Vagina (tissue), 2 donors: ENCODE measurements around the gene HOXA6. TPM values are rescaled to one million over a fixed set of nuclear protein-coding genes. Genes with fewer than 3 reads are reported as not detected.

Source experiments
- DNase-seq, 2 donors: peaks; one replicate each; pipeline ENCODE4 v3.0.0-alpha.2; 2017; ENCODE audit errors: extremely low spot score in 2 of 2
- H3K27ac ChIP-seq: fragments of 200-600 bp; sonication (generic); one replicate; pipeline ENCODE4 v1.5.1; 2019
- H3K27me3 ChIP-seq: fragments of 200-600 bp; sonication (generic); one replicate; pipeline ENCODE4 v1.5.1; 2019
- H3K36me3 ChIP-seq, 2 donors: fragments of 200-600 bp; sonication (generic); one replicate each; pipeline ENCODE4 v1.5.1; 2017 to 2019
- H3K4me1 ChIP-seq: fragments of 200-600 bp; sonication (generic); one replicate; pipeline ENCODE4 v1.5.1; 2019
- H3K4me3 ChIP-seq, 2 donors: fragments of 200-600 bp; sonication (generic); 1 replicate in 1 of 2; 2 replicates in 1 of 2; pipeline ENCODE4 v1.5.1; 2016 to 2019
- H3K9me3 ChIP-seq: fragments of 200-600 bp; sonication (generic); one replicate; pipeline ENCODE4 v1.5.1; 2019
- CTCF ChIP-seq, 3 experiments: fragments of 450-650 bp in 2 of 3; fragments of 200-600 bp in 1 of 3; sonication (generic) in 1 of 3; IDR thresholded peaks; one replicate each; pipeline ENCODE4 v1.5.1; 2017 to 2019; ENCODE audit warnings: antibody characterized with exemption in 3 of 3, mild to moderate bottlenecking in 2 of 3, moderate library complexity in 2 of 3
- POLR2A ChIP-seq, 2 donors: fragments of 450-650 bp; IDR thresholded peaks; one replicate each; pipeline ENCODE4 v1.6.1; 2017; ENCODE audit warnings: antibody characterized with exemption in 2 of 2, mild to moderate bottlenecking in 2 of 2, moderate library complexity in 2 of 2
- POLR2AphosphoS5 ChIP-seq, 2 donors: sonication (generic); formaldehyde crosslinking; IDR thresholded peaks; one replicate each; pipeline ENCODE4 v1.9.0; 2017; ENCODE audit warnings: antibody characterized with exemption in 2 of 2, mild to moderate bottlenecking in 2 of 2, low read depth in 1 of 2; ENCODE audit not compliant: insufficient read depth in 1 of 2
- intact Hi-C: fragments of 100-400 bp; cut with DNase I; formaldehyde crosslinking; loops from one replicate; pipeline ENCODE4 v1.15.1; 2023
- total RNA-seq: library from RNA; depleted of rRNA; stranded (reverse); fragments of >200 nt; gene quantifications from one replicate; pipeline ENCODE4 v1.2.3, GENCODE V29; 2016

HOXA6 gene
- total RNA-seq, 1 donor from 2014 or later = 1.7 TPM

- Histone ChIP-seq H3K27me3 (no peaks in the 10 kb centered on the region), H3K9me3 (no peaks in the 10 kb centered on the region), H3K4me1 (peaks cover 8% of the 10 kb centered on the region), H3K4me3 (no peak overlapping the region), H3K36me3 (peaks cover 0 to 4% of the 10 kb centered on the region in 2 donors), H3K27ac (no peak overlapping the region)
- TF ChIP-seq CTCF (IDR thresholded peaks at IDR 0.05) (no peak), POLR2AphosphoS5 (IDR thresholded peaks at IDR 0.05; ENCODE audit: insufficient read depth in 1 of 2, low read depth in 1 of 2) (no peak), POLR2A (IDR thresholded peaks at IDR 0.05) (no peak)
- no peak for DNase-seq
- intact Hi-C loops = no loop called here
Measured at GRCh38 chr7:27138985-27139333, 8.6 kb downstream of the HOXA6 start.

GRCh38 chr7:27138472-27138871 is 9.1 kb downstream of the HOXA6 start:
- Histone ChIP-seq H3K27ac (no peak overlapping the region), H3K4me3 (no peak overlapping the region), H3K4me1 (peaks cover 8% of the 10 kb centered on the region), H3K9me3 (no peaks in the 10 kb centered on the region), H3K36me3 (peaks cover 0 to 4% of the 10 kb centered on the region in 2 donors), H3K27me3 (no peaks in the 10 kb centered on the region)
- intact Hi-C loops = no loop called here
- TF ChIP-seq POLR2A (IDR thresholded peaks at IDR 0.05) = no peak
- no peak for TF ChIP-seq CTCF (IDR thresholded peaks at IDR 0.05)
- TF ChIP-seq POLR2AphosphoS5 (IDR thresholded peaks at IDR 0.05; ENCODE audit: insufficient read depth in 1 of 2, low read depth in 1 of 2) = no peak
- DNase-seq = no peak

GRCh38 chr7:27137640-27138315 is 9.8 kb downstream of the HOXA6 start:
- intact Hi-C loops = no loop called here
- Histone ChIP-seq H3K4me3 (no peak overlapping the region), H3K36me3 (peaks cover 0 to 4% of the 10 kb centered on the region in 2 donors), H3K27ac (no peak overlapping the region), H3K9me3 (no peaks in the 10 kb centered on the region), H3K4me1 (peaks cover 4% of the 10 kb centered on the region), H3K27me3 (no peaks in the 10 kb centered on the region)
- no peak for DNase-seq
- TF ChIP-seq CTCF (IDR thresholded peaks at IDR 0.05) = no peak
- no peak for TF ChIP-seq POLR2A (IDR thresholded peaks at IDR 0.05)
- no peak for TF ChIP-seq POLR2AphosphoS5 (IDR thresholded peaks at IDR 0.05; ENCODE audit: insufficient read depth in 1 of 2, low read depth in 1 of 2)

- TF ChIP-seq POLR2A (IDR thresholded peaks at IDR 0.05) (no peak), POLR2AphosphoS5 (IDR thresholded peaks at IDR 0.05; ENCODE audit: insufficient read depth in 1 of 2, low read depth in 1 of 2) (no peak), CTCF (IDR thresholded peaks at IDR 0.05) (no peak)
- Histone ChIP-seq H3K36me3 (no peaks in the 10 kb centered on the region), H3K9me3 (no peaks in the 10 kb centered on the region), H3K4me3 (no peak overlapping the region), H3K27me3 (no peaks in the 10 kb centered on the region), H3K4me1 (peaks cover 14% of the 10 kb centered on the region), H3K27ac (no peak overlapping the region)
- intact Hi-C loops = no loop called here
- no peak for DNase-seq
Measured at GRCh38 chr7:27134392-27134791, 13.2 kb downstream of the HOXA6 start.

GRCh38 chr7:27133409-27134231 is 14.0 kb downstream of the HOXA6 start:
- TF ChIP-seq CTCF (IDR thresholded peaks at IDR 0.05) = no peak
- TF ChIP-seq POLR2AphosphoS5 (IDR thresholded peaks at IDR 0.05; ENCODE audit: insufficient read depth in 1 of 2, low read depth in 1 of 2) = no peak
- TF ChIP-seq POLR2A (IDR thresholded peaks at IDR 0.05) = no peak
- Histone ChIP-seq H3K36me3 (no peaks in the 10 kb centered on the region), H3K27ac (no peak overlapping the region), H3K4me3 (no peak overlapping the region), H3K27me3 (no peaks in the 10 kb centered on the region), H3K9me3 (no peaks in the 10 kb centered on the region), H3K4me1 (peaks cover 16% of the 10 kb centered on the region)
- no peak for DNase-seq
- intact Hi-C loops = no loop called here
